D721Med (cell line): ENCODE measurements around the gene PRAMEF25.
"Not testable (repeated sequence)": the region's sequence is repeated elsewhere in the genome, so short reads cannot be mapped to it uniquely, and the experiment has no call there.

ENCODE experiments used
- DNase-seq: peaks from one replicate; pipeline ENCODE4 v3.0.0; 2011; ENCODE audit warnings: low spot score; ENCODE audit not compliant: insufficient read length
- FAIRE-seq: peaks from 2 replicates; lab custom pipeline; 2011; peaks lifted over from hg19 to GRCh38; lab: Jason Lieb, UNC

Gene PRAMEF25

GRCh38 chr1:13070474-13070873 lies at the start of gene PRAMEF25:
TSS of gene PRAMEF25 (plus strand) at chr1:13070774. CDS start at chr1:13073694, 2,920 bp downstream.
- not testable (repeated sequence) for DNase-seq, FAIRE-seq

GRCh38 chr1:13056475-13056874 lies 14.1 kb upstream of the PRAMEF25 start, which contains the start of gene PRAMEF27:
TSS of gene PRAMEF27 (minus strand) at chr1:13056575. CDS start at chr1:13053659, 2,916 bp downstream.
- not testable (repeated sequence) for FAIRE-seq, DNase-seq

- DNase-seq, FAIRE-seq: not testable (repeated sequence)
Observed at GRCh38 chr1:13116754-13117153, 46.2 kb downstream of the PRAMEF25 start, which contains the start of gene HNRNPCL2. TSS of gene HNRNPCL2 (minus strand) at chr1:13116854. CDS start at chr1:13116400, 454 bp downstream.
